Skin of body (tissue), 2 donors: Measurements from ENCODE around the gene EFNA2. TPM values are rescaled to one million over a fixed set of nuclear protein-coding genes. Genes with fewer than 3 reads are reported as not detected.
A peak's percentile ranks its signal among the peaks of the same experiment; 100 is the strongest.

Experiments
- DNase-seq: peaks from one replicate; lab custom pipeline; 2025; lab: John Stamatoyannopoulos, UW
- total RNA-seq: library from RNA; depleted of rRNA; stranded (reverse); fragments of >200 nt; gene quantifications from one replicate; pipeline ENCODE4 v1.2.3, GENCODE V29; 2014

The EFNA2 gene
- total RNA-seq, 1 donor from 2014 or later = 0.39 TPM

- DNase-seq = peak; percentile 73
These were observed 36.8 kb upstream of the EFNA2 start for GRCh38 chr19:1248786-1249297.

DNA sequence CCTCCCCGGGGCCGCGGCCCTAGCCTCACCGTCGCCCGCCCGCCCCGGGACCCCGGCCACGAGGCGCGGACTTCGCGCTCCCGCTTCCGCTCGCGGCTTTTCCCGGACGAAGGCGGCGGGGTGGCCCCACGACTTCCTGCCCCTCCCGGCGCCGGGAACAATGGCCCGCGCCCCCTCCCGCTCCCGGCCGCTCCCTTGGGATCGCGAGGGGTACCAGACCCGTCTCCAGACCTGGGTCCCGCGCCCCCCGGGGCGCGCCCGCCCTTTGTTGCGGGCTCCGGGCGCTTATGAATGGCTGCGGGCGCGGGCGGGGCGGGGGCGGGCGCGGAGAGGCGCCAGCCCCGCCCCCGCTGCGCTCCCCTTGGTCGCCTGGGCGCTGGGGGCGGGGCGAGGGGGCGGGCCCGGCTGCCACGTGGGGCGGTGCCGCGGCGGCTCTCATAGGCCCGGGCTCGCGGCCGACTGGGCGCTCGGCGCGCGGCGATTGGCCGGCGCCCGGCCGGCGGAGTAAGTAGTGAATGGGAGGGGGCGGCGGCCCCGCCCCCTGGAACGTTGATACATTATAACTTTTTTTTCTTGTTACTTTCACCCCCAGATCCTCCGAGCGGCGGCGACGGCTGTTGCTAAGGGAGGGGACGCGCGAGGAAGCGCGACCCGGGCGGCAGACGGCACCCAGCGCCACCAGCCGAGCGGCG lies 36.2 kb upstream of the EFNA2 start:
- DNase-seq = peak; percentile 91

GRCh38 chr19:1249990-1250436 lies 35.7 kb upstream of the EFNA2 start:
- no peak for DNase-seq

GRCh38 chr19:1250437-1251260 lies 35.0 kb upstream of the EFNA2 start:
- DNase-seq = no peak

- no peak for DNase-seq
These were observed 34.1 kb upstream of the EFNA2 start for GRCh38 chr19:1251330-1252220.

DNA sequence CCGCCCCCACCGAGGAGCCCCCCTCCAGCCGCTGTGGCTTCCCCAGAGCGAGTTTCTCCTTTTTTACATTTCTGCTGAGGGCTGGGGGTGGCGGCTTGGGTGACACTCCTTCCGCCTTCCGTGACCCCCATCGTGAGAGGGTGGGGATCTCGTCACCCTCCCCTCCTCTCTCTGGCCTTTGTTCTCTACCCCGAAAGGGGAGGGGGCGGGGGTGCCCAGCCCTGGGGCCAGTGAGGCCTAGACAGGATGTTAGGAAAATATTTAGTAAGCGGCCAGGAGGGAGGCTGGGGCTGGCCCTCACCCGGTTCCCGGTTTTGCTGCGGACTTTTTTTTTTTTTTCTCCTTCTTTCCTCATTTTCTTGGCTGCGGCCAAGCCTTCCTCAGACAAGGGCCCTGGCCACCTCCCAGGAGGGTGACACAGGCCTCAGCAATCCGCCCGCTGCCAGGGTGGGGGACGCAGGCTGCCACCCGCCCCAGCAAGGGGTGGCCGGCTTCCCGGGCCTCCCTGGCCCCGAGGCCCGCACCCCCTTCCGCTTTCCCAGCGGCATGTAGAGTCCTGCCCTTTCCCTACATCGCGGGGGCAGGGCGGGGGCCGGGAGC lies 33.4 kb upstream of the EFNA2 start:
- DNase-seq = no peak

- peak; percentile 83 for DNase-seq
These were observed 32.7 kb upstream of the EFNA2 start for GRCh38 chr19:1252821-1253513.

DNA sequence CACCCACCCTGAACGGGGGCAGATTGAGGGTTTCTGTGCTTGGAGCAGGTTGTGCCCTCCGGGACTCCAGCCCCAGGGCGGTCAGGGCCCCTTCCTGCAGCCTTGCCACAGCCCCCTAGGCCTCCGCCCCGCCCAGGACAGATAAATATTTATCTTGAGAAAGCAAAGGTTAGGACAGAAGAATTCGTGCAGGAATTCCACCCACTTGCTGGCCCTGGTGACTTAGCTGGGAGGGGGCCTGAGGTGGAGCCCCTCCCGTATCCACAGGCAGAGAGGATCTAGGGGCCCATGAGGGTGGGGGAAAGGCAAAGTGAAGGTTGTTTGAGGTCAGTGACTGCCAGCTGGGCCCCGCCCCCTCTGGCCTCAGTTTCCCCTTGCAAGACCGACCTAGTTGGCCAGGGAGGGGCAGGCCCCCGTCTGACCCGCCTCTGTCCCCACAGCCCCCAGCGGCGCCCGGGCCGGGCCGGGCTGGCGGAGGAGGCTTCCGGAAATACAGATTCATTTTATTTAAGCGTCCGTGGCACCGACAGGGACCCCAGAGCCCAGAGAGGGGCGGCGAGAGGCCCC lies 32.1 kb upstream of the EFNA2 start:
- no peak for DNase-seq

DNA sequence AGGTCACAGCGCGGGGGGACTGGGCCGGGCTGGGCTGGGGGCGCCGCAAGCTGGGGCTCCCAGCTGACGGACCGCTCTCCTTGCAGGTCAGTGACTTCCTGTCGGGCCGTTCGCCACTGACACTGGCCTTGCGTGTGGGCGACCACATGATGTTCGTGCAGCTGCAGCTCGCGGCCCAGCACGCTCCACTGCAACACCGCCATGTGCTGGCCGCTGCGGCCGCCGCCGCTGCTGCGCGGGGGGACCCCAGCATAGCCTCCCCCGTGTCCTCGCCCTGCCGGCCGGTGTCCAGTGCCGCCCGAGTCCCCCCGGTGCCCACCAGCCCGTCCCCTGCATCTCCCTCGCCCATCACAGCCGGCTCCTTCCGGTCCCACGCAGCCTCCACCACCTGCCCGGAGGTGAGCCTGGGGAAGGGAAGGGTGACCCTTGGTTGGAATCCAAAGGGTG lies 31.6 kb upstream of the EFNA2 start:
- DNase-seq = no peak

DNA sequence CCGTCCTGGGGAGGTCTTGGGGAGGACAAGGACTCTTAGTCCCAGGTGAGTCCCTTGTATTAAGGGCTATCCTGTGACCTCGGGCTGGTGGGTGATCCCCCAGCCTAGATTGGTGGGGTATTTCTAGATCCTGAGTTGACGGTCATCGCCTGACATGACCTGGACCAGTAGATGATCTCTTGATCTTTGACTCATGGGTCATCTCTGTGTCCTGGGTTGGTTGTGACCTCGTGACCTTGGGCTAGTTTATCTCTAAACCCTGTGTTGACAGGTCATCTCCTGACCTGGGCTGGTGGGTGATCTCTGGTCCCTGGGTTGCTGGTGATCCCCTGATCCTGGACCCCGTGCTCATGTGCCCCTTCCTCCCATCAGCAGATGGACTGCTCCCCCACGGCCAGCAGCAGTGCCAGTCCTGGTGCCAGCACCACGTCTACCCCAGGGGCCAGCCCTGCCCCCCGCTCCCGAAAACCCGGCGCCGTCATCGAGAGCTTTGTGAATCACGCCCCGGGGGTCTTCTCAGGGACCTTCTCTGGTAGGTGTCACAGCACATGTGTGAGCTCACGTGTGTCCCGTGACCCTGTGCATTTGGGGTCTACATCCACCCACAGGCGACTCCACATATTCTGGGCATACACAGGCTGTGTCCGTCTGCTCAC lies 31.0 kb upstream of the EFNA2 start:
- no peak for DNase-seq

DNA sequence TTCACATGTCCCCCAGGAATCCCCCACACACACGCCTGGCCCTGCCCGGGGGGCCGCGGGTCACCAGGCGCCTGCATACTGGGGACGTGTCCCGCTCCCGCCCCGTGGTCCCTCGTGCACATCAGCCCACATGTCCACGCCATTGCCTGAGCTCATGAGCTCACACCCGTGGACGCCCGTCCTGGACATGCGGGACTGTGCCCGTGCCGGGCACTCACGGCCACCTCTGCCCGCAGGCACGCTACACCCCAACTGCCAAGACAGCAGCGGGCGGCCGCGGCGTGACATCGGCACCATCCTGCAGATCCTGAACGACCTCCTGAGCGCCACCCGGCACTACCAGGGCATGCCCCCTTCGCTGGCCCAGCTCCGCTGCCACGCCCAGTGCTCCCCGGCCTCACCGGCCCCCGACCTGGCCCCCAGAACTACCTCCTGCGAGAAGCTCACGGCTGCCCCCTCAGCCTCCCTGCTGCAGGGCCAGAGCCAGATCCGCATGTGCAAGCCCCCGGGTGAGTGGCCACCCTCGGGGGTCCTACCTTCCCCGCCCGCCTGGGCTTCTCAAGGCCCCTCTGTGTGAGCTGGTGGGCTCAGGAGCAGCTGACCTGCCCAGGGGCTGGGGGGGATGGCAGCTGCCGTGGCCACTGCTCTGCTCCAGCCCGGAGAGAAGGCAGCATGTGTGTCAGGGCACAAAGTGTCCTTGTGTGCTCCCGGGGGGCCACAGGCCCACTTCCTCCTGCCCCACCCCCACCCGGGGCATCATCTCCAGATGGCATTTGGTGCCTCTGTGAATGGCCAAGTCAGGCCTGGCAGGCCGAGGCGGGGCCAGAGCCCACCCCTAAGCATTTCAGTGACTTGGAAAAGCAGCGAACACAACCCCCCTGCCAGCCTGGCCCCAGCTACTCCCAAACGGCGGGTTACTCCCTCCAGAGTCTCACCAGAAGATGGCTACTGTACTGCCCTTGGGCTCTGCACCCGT lies 30.2 kb upstream of the EFNA2 start:
- no peak for DNase-seq

- no peak for DNase-seq
These were observed 28.8 kb upstream of the EFNA2 start for GRCh38 chr19:1256646-1257474.

- DNase-seq = no peak
These were observed 28.1 kb upstream of the EFNA2 start for GRCh38 chr19:1257475-1258162.

DNA sequence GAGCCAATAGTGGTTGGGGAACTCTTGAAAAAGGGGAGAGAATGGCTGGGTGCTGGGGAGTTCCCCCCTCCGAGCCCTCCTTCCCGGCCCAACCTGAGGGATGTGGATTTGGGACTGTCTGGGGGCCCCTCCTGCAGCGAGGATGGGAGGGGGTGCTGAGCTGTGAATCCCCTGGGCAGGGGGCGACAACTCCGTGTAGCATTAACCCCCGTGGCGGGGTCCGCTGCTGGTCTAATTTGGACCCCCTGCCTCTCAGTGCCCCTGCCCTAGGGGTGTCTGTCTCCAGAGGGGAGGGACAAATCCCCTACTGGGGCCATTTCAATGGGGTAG lies 27.5 kb upstream of the EFNA2 start:
- DNase-seq = no peak

GRCh38 chr19:1258707-1259205 lies 26.9 kb upstream of the EFNA2 start:
- no peak for DNase-seq

- DNase-seq = no peak
These were observed 26.3 kb upstream of the EFNA2 start for GRCh38 chr19:1259206-1259875.
